Measurements from ENCODE around the gene TPCN1. TPM values are rescaled to one million over a fixed set of nuclear protein-coding genes. Genes with fewer than 3 reads are reported as not detected.

Gene TPCN1
- total RNA-seq, 2 donors from 2014 or later = 18.9 to 30.8 TPM

DNA sequence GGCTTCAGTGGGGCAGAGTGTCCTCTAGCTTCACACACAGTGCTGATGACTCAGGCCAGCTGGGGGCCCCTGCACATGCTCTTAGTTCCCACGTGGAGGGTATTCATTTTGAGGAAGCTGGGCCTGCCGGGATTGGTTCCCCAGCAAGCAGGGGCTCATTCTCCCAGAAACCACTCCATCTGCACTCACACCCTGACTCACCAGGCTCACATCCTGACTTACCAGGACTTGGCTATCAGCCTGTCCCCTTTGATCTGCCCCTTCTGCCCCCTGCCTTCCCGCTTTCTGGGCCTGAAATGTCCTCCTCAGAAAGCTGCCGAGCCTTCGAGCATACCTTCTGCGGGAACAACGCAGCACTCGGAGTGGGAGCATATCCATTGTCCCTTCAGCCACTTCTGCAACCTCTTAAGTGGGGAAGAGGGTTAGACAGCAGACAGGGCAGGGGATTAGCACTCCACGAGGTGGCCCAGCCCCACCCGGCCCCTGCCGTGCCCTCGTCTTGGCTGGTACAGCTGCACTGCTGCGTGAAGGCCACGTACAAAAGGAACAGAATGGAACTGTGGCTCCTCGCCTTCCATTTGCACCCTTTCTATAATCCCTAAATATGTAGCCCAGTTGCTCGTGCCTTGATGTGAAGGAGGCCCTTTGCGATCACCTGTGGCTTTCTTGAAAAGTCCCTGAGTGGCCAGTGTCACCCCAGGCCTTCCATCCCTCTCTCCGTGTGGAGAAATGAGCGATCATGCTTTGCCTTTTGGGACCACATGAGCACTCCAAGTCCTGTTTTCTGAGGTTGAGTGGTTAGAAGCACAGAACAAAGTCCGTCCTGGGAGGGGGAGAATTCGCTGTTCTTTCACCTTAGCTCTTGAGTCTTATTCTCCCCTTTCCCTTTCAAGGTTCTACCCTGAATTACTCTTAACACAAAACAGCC, 26.1 kb downstream of the TPCN1 start:
- Mint-ChIP-seq H3K4me3 (no peak overlapping the region), H3K27me3 (ENCODE audit: insufficient read depth) (peaks cover 79% of the 10 kb centered on the region)
- H3K27ac ChIP-seq (ENCODE audit: low read depth, low read length) = no peak overlapping the region

DNA sequence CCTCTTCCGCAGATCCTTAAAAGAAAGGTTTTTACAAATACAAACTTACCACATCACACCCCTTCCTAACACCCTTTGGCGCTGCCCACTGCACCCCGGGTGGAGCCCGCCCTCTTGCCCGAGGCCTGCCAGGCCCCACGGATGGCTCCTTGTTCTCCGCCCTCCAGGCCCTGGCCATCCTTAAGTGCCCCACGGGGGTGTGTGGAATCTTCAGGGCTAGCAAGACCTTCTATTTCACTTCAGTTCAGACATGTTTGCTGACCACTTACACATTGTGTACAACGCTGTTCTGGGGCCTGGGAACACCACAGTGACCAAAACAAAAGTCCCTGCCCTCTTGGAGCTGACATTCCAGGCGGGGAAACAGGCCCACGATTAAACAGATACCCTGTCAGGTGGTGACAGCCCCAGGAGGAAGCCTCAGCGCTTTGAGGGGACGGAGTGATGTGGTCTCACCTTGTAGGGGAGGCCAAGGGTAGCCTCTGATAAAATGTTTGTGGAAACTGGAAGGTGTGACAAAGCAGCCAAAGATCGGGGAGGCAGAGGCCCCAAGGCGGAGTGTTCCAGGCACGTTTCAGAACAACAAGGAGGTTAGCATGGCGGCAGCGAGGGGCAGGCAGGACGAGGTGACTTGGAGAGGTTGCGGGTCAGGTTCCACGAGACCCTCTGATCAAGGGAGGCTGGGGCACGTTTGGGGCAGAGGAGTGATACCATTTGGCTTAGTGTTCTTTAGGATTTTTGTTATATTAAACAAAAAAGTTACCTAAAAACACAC, 27.0 kb downstream of the TPCN1 start:
- Mint-ChIP-seq H3K36me3 (ENCODE audit: low read depth) (no peaks in the 10 kb centered on the region), H3K27me3 (ENCODE audit: insufficient read depth) (peaks cover 83% of the 10 kb centered on the region), H3K9me3 (peaks cover under 1% of the 10 kb centered on the region), H3K27ac (no peak overlapping the region), H3K4me1 (peaks cover 24% of the 10 kb centered on the region), H3K4me3 (no peak overlapping the region)
- Histone ChIP-seq H3K4me1 (ENCODE audit: control insufficient read depth, insufficient read depth, low read length) (peaks cover 12% of the 10 kb centered on the region), H3K9me3 (ENCODE audit: control insufficient read depth, low read length) (no peaks in the 10 kb centered on the region), H3K4me3 (ENCODE audit: low read length) (no peak overlapping the region), H3K36me3 (ENCODE audit: control insufficient read depth, insufficient read depth, low read length) (no peaks in the 10 kb centered on the region), H3K9ac (ENCODE audit: extremely low read depth, low read length, poor library complexity, severe bottlenecking) (no peak overlapping the region), H3K27me3 (ENCODE audit: control insufficient read depth, insufficient read depth, low read length, poor library complexity, severe bottlenecking) (peaks cover 88% of the 10 kb centered on the region), H3K27ac (ENCODE audit: low read depth, low read length) (no peak overlapping the region)
- TF ChIP-seq CTCF (conservative IDR thresholded peaks at IDR 0.05) = no peak
- WGBS, 2 experiments (ENCODE audit: insufficient coverage in 1 of 2, insufficient read length in 1 of 2) = 92 to 93% methylated on average over 15 to 21 of the region's 22 CpGs
- peak; percentile 50 for DNase-seq

More for the DNA sequence above, 26.1 kb downstream of the TPCN1 start:
- Histone ChIP-seq H3K4me1 (ENCODE audit: control insufficient read depth, insufficient read depth, low read length) (peaks cover 7% of the 10 kb centered on the region), H3K27me3 (ENCODE audit: control insufficient read depth, insufficient read depth, low read length, poor library complexity, severe bottlenecking) (peaks cover 81% of the 10 kb centered on the region), H3K4me3 (ENCODE audit: low read length) (no peak overlapping the region), H3K9me3 (ENCODE audit: control insufficient read depth, low read length) (no peaks in the 10 kb centered on the region), H3K9ac (ENCODE audit: extremely low read depth, low read length, poor library complexity, severe bottlenecking) (no peak overlapping the region), H3K36me3 (ENCODE audit: control insufficient read depth, insufficient read depth, low read length) (no peaks in the 10 kb centered on the region)
- TF ChIP-seq CTCF (conservative IDR thresholded peaks at IDR 0.05) = no peak
- H3K36me3 Mint-ChIP-seq (ENCODE audit: low read depth) = peaks cover 5% of the 10 kb centered on the region
- peak overlapping the region; percentile 61 for H3K27ac Mint-ChIP-seq
- H3K4me1 Mint-ChIP-seq = peaks cover 24% of the 10 kb centered on the region
- 89 to 90% methylated on average over 19 to 21 of the region's 21 CpGs for WGBS, 2 experiments (ENCODE audit: insufficient coverage in 1 of 2, insufficient read length in 1 of 2)
- no peaks in the 10 kb centered on the region for H3K9me3 Mint-ChIP-seq
- peak; percentile 69 for DNase-seq

GRCh38 chr12:113248842-113249435, 27.7 kb downstream of the TPCN1 start:
- Histone ChIP-seq H3K9ac (ENCODE audit: extremely low read depth, low read length, poor library complexity, severe bottlenecking) (no peak overlapping the region), H3K36me3 (ENCODE audit: control insufficient read depth, insufficient read depth, low read length) (no peaks in the 10 kb centered on the region), H3K4me3 (ENCODE audit: low read length) (no peak overlapping the region), H3K27ac (ENCODE audit: low read depth, low read length) (no peak overlapping the region), H3K27me3 (ENCODE audit: control insufficient read depth, insufficient read depth, low read length, poor library complexity, severe bottlenecking) (peaks cover 92% of the 10 kb centered on the region), H3K9me3 (ENCODE audit: control insufficient read depth, low read length) (peaks cover 7% of the 10 kb centered on the region), H3K4me1 (ENCODE audit: control insufficient read depth, insufficient read depth, low read length) (peaks cover 12% of the 10 kb centered on the region)
- H3K4me3 Mint-ChIP-seq = no peak overlapping the region
- 94 to 100% methylated on average over 5 to 11 of the region's 11 CpGs for WGBS, 2 experiments (ENCODE audit: insufficient coverage in 1 of 2, insufficient read length in 1 of 2)
- no peak for TF ChIP-seq CTCF (conservative IDR thresholded peaks at IDR 0.05)
- H3K27ac Mint-ChIP-seq = no peak overlapping the region
- no peak for DNase-seq
- peaks cover 24% of the 10 kb centered on the region for H3K4me1 Mint-ChIP-seq
- H3K9me3 Mint-ChIP-seq = peaks cover 4% of the 10 kb centered on the region
- no peaks in the 10 kb centered on the region for H3K36me3 Mint-ChIP-seq (ENCODE audit: low read depth)
- peaks cover 87% of the 10 kb centered on the region for H3K27me3 Mint-ChIP-seq (ENCODE audit: insufficient read depth)

Measured in endodermal cell (in vitro differentiated cells).